Measurements from ENCODE around the gene PRKCA.

PRKCA gene

DNA sequence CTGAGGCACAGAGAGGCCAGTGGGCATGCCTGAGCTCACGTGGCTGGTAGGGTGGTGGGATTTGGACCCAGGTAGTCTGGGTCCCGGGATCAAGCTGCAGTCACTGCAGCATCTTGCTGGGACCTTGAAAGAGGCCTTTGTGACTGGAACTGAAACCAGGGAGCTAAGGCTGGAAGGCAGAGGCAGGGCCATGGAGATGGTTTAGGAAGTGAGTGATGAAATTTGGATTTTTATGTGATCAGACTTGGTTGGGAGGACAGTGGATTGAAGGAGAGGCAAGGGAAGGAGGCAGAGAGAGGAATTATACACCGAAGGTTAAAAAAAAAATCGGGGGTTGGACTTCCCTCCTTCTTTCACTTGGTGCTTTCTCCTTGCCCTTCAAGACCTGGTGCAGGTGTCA, 277.1 kb downstream of the PRKCA start:
- TF ChIP-seq, protein P1, sequence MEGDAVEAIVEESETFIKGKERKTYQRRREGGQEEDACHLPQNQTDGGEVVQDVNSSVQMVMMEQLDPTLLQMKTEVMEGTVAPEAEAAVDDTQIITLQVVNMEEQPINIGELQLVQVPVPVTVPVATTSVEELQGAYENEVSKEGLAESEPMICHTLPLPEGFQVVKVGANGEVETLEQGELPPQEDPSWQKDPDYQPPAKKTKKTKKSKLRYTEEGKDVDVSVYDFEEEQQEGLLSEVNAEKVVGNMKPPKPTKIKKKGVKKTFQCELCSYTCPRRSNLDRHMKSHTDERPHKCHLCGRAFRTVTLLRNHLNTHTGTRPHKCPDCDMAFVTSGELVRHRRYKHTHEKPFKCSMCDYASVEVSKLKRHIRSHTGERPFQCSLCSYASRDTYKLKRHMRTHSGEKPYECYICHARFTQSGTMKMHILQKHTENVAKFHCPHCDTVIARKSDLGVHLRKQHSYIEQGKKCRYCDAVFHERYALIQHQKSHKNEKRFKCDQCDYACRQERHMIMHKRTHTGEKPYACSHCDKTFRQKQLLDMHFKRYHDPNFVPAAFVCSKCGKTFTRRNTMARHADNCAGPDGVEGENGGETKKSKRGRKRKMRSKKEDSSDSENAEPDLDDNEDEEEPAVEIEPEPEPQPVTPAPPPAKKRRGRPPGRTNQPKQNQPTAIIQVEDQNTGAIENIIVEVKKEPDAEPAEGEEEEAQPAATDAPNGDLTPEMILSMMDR (IDR thresholded peaks at IDR 0.05) = no peak
- no peaks in the 10 kb centered on the region for H3K36me3 ChIP-seq
- H3K27ac ChIP-seq = no peak overlapping the region
- H3K9me3 ChIP-seq = no peaks in the 10 kb centered on the region
- H3K4me1 ChIP-seq (ENCODE audit: control insufficient read depth in 1 of 2, insufficient read depth in 1 of 2, low read depth in 1 of 2, low read length in 1 of 2) = peaks cover 0 to 4% of the 10 kb centered on the region in 2 experiments
- H3K27me3 ChIP-seq = no peaks in the 10 kb centered on the region
- H3K4me3 ChIP-seq (ENCODE audit: low read depth in 1 of 2, low read length in 1 of 2) = no peak overlapping the region

DNA sequence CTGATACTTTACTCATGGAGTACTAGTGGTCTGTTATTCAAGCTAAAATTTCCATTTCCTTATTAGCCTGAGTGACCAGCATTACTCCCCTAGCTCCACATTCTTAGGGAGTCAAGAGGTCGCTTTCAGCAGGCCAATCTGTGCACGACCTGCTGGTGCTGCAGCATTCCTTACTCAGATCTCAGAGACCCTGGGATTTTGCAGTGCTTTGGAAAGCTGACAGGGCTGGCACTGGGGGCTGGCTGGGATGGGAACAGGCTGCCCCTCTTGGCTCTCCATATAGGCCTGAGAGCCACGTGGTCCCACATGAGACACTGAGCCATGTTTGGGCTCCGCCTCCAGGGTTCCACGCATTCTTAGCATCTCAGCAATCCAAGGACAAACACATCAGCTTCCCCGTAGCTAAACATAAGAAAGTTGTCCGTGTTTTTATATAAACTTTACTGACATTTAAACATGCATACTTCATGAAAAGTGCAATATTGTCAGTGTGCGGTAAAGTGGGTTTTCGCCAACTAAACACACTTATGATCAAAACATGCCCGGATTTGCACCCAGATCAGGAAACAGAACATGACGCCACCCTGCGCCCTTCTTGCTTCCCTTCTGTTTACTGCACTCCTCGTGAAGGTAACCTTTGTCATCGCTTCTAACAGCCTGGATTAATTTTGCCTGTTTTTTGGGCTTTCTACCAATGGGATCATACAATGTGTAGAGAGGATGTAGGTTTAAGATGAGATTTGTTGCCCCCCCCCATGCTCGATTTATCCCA, 278.0 kb downstream of the PRKCA start:
- TF ChIP-seq, protein P1 (IDR thresholded peaks at IDR 0.05) = no peak
- no peaks in the 10 kb centered on the region for H3K9me3 ChIP-seq
- H3K4me3 ChIP-seq (ENCODE audit: low read depth in 1 of 2, low read length in 1 of 2) = no peak overlapping the region
- H3K36me3 ChIP-seq = no peaks in the 10 kb centered on the region
- no peaks in the 10 kb centered on the region for H3K27me3 ChIP-seq
- peaks cover 0 to 4% of the 10 kb centered on the region in 2 experiments for H3K4me1 ChIP-seq (ENCODE audit: control insufficient read depth in 1 of 2, insufficient read depth in 1 of 2, low read depth in 1 of 2, low read length in 1 of 2)
- no peak overlapping the region for H3K27ac ChIP-seq

DNA sequence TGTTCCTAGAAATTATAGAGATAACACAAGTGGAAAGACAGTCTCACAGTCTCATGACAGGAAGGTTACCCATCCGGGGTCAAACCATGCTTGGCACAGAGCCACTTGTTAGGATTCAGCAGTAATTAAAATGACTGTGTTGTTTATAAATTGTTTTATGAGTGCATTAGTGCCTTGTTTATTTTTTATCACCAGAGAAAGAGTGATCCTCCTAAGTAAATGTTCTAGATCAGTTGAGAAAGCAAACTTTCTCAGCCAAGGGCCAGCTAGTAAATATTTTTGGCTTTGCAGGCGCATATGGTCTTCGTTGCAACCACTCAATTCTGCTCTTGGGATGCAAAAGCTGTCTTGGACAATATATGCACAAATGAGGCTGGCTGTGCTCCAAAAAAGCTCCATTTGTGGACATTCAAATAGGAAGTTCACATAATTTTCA, 278.6 kb downstream of the PRKCA start:
- Histone ChIP-seq H3K36me3 (no peaks in the 10 kb centered on the region), H3K4me1 (ENCODE audit: control insufficient read depth in 1 of 2, insufficient read depth in 1 of 2, low read depth in 1 of 2, low read length in 1 of 2) (peaks cover 0 to 4% of the 10 kb centered on the region in 2 experiments), H3K9me3 (no peaks in the 10 kb centered on the region), H3K27me3 (no peaks in the 10 kb centered on the region), H3K4me3 (ENCODE audit: low read depth in 1 of 2, low read length in 1 of 2) (no peak overlapping the region), H3K27ac (no peak overlapping the region)
- TF ChIP-seq, protein P1 (IDR thresholded peaks at IDR 0.05) = no peak

DNA sequence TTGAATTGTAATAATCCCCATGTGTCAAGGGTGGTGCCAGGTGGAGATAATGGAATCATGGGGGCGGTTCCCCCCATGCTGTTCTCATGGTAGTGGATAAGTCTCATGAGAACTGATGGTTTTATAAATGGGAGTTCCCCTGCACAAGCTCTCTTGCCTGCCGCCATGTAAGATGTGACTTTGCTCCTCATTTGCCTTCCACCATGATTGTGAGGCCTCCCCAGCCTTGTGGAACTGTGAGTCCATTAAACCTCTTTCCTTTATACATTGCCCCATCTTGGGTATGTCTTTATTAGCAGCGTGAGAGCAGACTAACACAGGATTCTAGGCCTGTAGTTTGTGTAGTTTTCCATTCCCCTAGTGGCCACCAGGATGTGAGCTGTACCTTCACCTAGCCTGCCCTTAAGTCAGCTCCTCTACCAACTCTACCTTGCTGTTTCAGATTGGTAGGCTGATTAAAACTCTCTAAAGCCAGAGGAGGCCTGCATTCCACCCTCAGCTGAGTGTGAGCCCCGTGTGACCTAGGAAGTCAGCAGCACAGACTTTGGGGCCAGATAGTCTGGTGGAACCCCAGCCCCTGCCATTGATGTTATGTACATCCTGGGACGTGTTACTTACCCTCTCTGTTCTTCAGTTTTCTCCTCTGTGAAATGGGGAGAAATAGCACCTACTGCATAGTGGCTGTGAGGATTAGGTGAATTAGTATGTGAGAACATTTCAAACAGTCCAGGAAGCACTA, 280.1 kb downstream of the PRKCA start:
- no peaks in the 10 kb centered on the region for H3K9me3 ChIP-seq
- TF ChIP-seq, protein P1 (IDR thresholded peaks at IDR 0.05) = no peak
- no peak overlapping the region for H3K27ac ChIP-seq
- peaks cover 0 to 4% of the 10 kb centered on the region in 2 experiments for H3K4me1 ChIP-seq (ENCODE audit: control insufficient read depth in 1 of 2, insufficient read depth in 1 of 2, low read depth in 1 of 2, low read length in 1 of 2)
- no peak overlapping the region for H3K4me3 ChIP-seq (ENCODE audit: low read depth in 1 of 2, low read length in 1 of 2)
- no peaks in the 10 kb centered on the region for H3K36me3 ChIP-seq
- H3K27me3 ChIP-seq = no peaks in the 10 kb centered on the region

DNA sequence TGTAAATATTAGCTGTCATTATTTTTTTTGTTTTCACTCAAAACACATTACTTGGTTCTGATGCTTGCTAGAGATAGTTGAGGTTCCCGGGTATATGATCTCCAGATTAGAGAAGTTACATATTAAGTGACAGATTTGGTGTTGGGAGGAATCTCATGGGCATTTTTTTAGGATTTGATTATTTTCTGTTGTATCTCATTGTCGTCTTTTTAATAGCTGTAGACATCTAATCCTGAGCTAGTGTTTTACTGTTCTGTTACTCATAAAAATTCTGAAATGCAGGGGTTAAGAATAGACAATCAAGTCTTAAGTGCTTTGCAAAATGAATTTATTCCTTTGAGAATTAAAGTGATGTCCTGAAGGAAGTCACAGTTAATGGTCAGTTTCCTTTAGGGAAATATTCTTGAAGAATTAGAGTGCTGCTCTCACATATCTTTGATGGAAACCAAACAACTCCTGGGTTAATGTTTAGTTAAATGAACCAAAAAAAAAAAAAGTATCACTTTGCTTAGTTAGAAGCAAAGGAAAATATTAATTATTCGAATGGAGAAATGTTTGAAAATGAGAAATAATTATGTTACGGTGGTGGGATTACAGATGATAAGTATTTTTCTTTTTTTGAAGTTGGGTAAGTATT, 280.8 kb downstream of the PRKCA start:
- Histone ChIP-seq H3K4me3 (ENCODE audit: low read depth in 1 of 2, low read length in 1 of 2) (no peak overlapping the region), H3K4me1 (ENCODE audit: control insufficient read depth in 1 of 2, insufficient read depth in 1 of 2, low read depth in 1 of 2, low read length in 1 of 2) (peaks cover 0 to 4% of the 10 kb centered on the region in 2 experiments), H3K36me3 (no peaks in the 10 kb centered on the region), H3K27ac (no peak overlapping the region), H3K9me3 (no peaks in the 10 kb centered on the region), H3K27me3 (no peaks in the 10 kb centered on the region)
- TF ChIP-seq, protein P1 (IDR thresholded peaks at IDR 0.05) = no peak

Measured in neutrophil (primary cell).